Measurements from ENCODE around the gene RARG.

The RARG gene

GRCh38 chr12:53222806-53223261 is 9.2 kb downstream of the RARG start:
- no peak for FAIRE-seq

- FAIRE-seq = no peak
Measured at GRCh38 chr12:53222170-53222721, 9.8 kb downstream of the RARG start.

- no peak for FAIRE-seq
Measured at GRCh38 chr12:53221203-53222080, 10.6 kb downstream of the RARG start.

GRCh38 chr12:53220694-53221202 is 11.3 kb downstream of the RARG start:
- FAIRE-seq = no peak

GRCh38 chr12:53219956-53220693 is 11.9 kb downstream of the RARG start:
- FAIRE-seq = no peak

GRCh38 chr12:53219292-53219955 is 12.6 kb downstream of the RARG start:
- FAIRE-seq = no peak

GRCh38 chr12:53218551-53219291 is 13.3 kb downstream of the RARG start:
- no peak for FAIRE-seq

- FAIRE-seq = no peak
Measured at GRCh38 chr12:53217931-53218307, 14.1 kb downstream of the RARG start.

- no peak for FAIRE-seq
Measured at GRCh38 chr12:53217051-53217930, 14.7 kb downstream of the RARG start.

GRCh38 chr12:53215497-53215896 is 16.5 kb downstream of the RARG start:
- no peak for FAIRE-seq

- no peak for FAIRE-seq
Measured at GRCh38 chr12:53214687-53215455, 17.1 kb downstream of the RARG start.

- FAIRE-seq = no peak
Measured at GRCh38 chr12:53214221-53214620, 17.8 kb downstream of the RARG start.

- no peak for FAIRE-seq
Measured at GRCh38 chr12:53213348-53213747, 18.7 kb downstream of the RARG start.

GRCh38 chr12:53212931-53213330 is 19.1 kb downstream of the RARG start:
- FAIRE-seq = no peak

GRCh38 chr12:53211476-53212381 is 20.3 kb downstream of the RARG start:
- no peak for FAIRE-seq

- no peak for FAIRE-seq
Measured at GRCh38 chr12:53210843-53211242, 21.2 kb downstream of the RARG start.

- FAIRE-seq = no peak
Measured at GRCh38 chr12:53208877-53209463, 23.0 kb downstream of the RARG start.

GRCh38 chr12:53208435-53208834 is 23.6 kb downstream of the RARG start:
- no peak for FAIRE-seq

GRCh38 chr12:53207042-53207441 is 25.0 kb downstream of the RARG start, which contains the start of gene ITGB7:
Gene ITGB7 (minus strand): TSS chr12:53207251. CDS start chr12:53200443, 6,808 bp downstream.
- no peak for FAIRE-seq

All from islet of Langerhans (tissue), 1 donor.